Stomach (tissue), 9 donors: ENCODE data around the gene HS6ST2. TPM values are rescaled to one million over a fixed set of nuclear protein-coding genes. Genes with fewer than 3 reads are reported as not detected.
"Not testable (repeated sequence)": the region's sequence is repeated elsewhere in the genome, so short reads cannot be mapped to it uniquely, and the experiment has no call there.

Source experiments
- DNase-seq, 2 donors: peaks; one replicate each; pipeline versions ENCODE4 v3.0.0 to v3.0.0-alpha.2; 2013 to 2019
- H3K27ac ChIP-seq, 5 donors: fragments of 200-600 bp in 4 of 5; sonication (generic) in 4 of 5; one replicate each; pipeline ENCODE4 v1.5.1; 2013 to 2019; ENCODE audit warnings: mild to moderate bottlenecking in 1 of 5, moderate library complexity in 1 of 5
- H3K27me3 ChIP-seq, 3 donors: fragments of 200-600 bp; sonication (generic); one replicate each; pipeline ENCODE4 v1.5.1; 2017 to 2019; ENCODE audit warnings: mixed run types in 1 of 3
- H3K36me3 ChIP-seq, 4 donors: fragments of 200-600 bp; sonication (generic); 1 replicate in 3 of 4; 2 replicates in 1 of 4; pipeline ENCODE4 v1.5.1; 2016 to 2019
- H3K4me1 ChIP-seq, 4 donors: fragments of 200-600 bp; sonication (generic); one replicate each; pipeline ENCODE4 v1.5.1; 2016 to 2019
- H3K4me3 ChIP-seq, 4 donors: fragments of 200-600 bp; sonication (generic) in 3 of 4; one replicate each; pipeline ENCODE4 v1.5.1; 2016 to 2019; ENCODE audit warnings: mild to moderate bottlenecking in 1 of 4
- H3K9me3 ChIP-seq, 4 donors: fragments of 200-600 bp; sonication (generic); one replicate each; pipeline ENCODE4 v1.5.1; 2016 to 2019
- CTCF ChIP-seq, 7 experiments: fragments of 450-650 bp in 4 of 7; fragments of 200-600 bp in 3 of 7; sonication (generic) in 3 of 7; IDR thresholded peaks; one replicate each; pipeline ENCODE4 v1.5.1; 2016 to 2019; ENCODE audit warnings: antibody characterized with exemption in 7 of 7, control low read depth in 2 of 7, mild to moderate bottlenecking in 1 of 7
- EP300 ChIP-seq: sonication (generic); formaldehyde crosslinking; IDR thresholded peaks from one replicate; pipeline ENCODE4 v1.6.1; 2017; ENCODE audit warnings: antibody characterized with exemption
- POLR2A ChIP-seq, 4 donors: fragments of 450-650 bp; IDR thresholded peaks; one replicate each; pipeline ENCODE4 v1.6.1; 2016; ENCODE audit warnings: antibody characterized with exemption in 4 of 4, control low read depth in 2 of 4, mild to moderate bottlenecking in 1 of 4, moderate library complexity in 1 of 4
- POLR2AphosphoS5 ChIP-seq, 3 donors: sonication (generic); formaldehyde crosslinking; IDR thresholded peaks; one replicate each; pipeline ENCODE4 v1.6.1; 2016; ENCODE audit warnings: antibody characterized with exemption in 3 of 3
- WGBS, 5 donors: extraction: QIAGEN DNeasy Blood & Tissue Kit in 3 of 5; methylation state at CpG; one replicate each; pipeline versions ENCODE4 v1.1.5 to v1.1.7; 2013 to 2018; 5-methylcytosine and 5-hydroxymethylcytosine counted together
- intact Hi-C: fragments of 100-400 bp; cut with DNase I; formaldehyde crosslinking; loops from one replicate; pipeline ENCODE4 v1.15.1; 2023; ENCODE audit warnings: low total_unique reads
- polyA plus RNA-seq, 3 donors: library from polyadenylated mRNA; stranded (reverse); fragments of 200-250 nt; gene quantifications; one replicate each; pipeline ENCODE4 v1.2.3, GENCODE V29; 2013
- total RNA-seq, 5 donors: library from RNA; depleted of rRNA; stranded (reverse); fragments of >200 nt; gene quantifications; one replicate each; pipeline versions ENCODE4 v1.1.0 to v1.2.3, GENCODE V29; 2014 to 2016
- donor health status: healthy with polysubstance abuse.
- donor health status: Bipolar disorder and iron deficiency.
- donor health status: healthy.

Gene HS6ST2
- total and polyA plus RNA-seq, 8 donors = 0.25 to 4.0 (median 0.89) TPM; not detected in 1

- Histone ChIP-seq H3K4me3 (no peak overlapping the region), H3K9me3 (peaks cover 0 to 9% (median 3%) of the 10 kb centered on the region in 4 donors), H3K27me3 (no peaks in the 10 kb centered on the region), H3K36me3 (no peaks in the 10 kb centered on the region), H3K27ac (no peak overlapping the region), H3K4me1 (no peaks in the 10 kb centered on the region)
- DNase-seq = no peak
- no peak for TF ChIP-seq POLR2A (IDR thresholded peaks at IDR 0.05)
- TF ChIP-seq POLR2AphosphoS5 (IDR thresholded peaks at IDR 0.05) = no peak
- TF ChIP-seq EP300 = no peak
- no peak for TF ChIP-seq CTCF (IDR thresholded peaks at IDR 0.05)
- intact Hi-C loops = no loop called here
Measured at GRCh38 chrX:132887569-132887968, 70.9 kb downstream of the HS6ST2 start.

DNA sequence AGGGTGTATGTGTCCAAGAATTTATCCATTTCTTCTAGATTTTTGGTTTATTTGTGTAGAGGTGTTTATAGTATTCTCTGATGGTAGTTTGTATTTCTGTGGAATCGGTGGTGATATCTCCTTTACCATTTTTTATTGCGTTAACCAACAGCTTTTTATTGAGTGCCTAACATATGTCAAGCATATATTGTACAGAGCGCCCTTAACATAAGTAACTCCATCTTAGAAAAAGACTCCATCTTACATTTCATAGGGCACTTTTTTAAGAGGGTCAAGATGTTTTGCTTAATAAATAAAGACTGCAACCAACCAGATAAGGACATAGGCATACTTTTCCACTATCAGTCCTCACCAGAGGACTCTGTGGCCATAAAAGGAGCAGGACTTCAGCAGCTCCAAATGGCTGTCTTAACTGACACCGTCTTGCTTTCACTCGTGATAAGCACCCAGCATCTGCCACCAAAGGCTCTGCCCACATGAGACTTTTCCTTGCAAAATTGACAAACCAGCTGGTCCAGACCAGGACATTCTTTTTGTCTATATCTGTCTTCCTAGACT lies 75.0 kb downstream of the HS6ST2 start:
- Histone ChIP-seq H3K27ac (no peak overlapping the region), H3K4me1 (no peaks in the 10 kb centered on the region), H3K36me3 (no peaks in the 10 kb centered on the region), H3K27me3 (no peaks in the 10 kb centered on the region), H3K4me3 (no peak overlapping the region), H3K9me3 (peaks cover 0 to 9% (median 3%) of the 10 kb centered on the region in 4 donors)
- no peak for DNase-seq
- WGBS, 5 donors = 72 to 92% (median 87%) methylated on average over 5 of the region's 5 CpGs
- intact Hi-C loops = no loop called here
- TF ChIP-seq POLR2AphosphoS5 (IDR thresholded peaks at IDR 0.05) (no peak), EP300 (no peak), POLR2A (IDR thresholded peaks at IDR 0.05) (no peak), CTCF (IDR thresholded peaks at IDR 0.05) (no peak)

DNA sequence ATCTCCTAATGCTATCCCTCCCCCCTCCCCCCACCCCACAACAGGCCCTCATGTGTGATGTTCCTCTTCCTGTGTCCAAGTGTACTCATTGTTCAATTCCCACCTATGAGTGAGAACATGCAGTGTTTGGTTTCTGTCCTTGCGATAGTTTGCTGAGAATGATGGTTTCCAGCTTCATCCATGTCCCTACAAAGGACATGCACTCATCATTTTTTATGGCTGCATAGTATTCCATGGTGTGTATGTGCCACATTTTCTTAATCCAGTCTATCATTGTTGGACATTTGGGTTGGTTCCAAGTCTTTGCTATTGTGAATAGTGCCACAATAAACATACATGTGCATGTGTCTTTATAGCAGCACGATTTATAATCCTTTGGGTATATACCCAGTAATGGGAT lies 77.7 kb downstream of the HS6ST2 start:
- H3K4me1 ChIP-seq, H3K36me3 ChIP-seq, DNase-seq, intact Hi-C loops, H3K27me3 ChIP-seq, H3K4me3 ChIP-seq, H3K27ac ChIP-seq, H3K9me3 ChIP-seq: not testable (repeated sequence)
- WGBS, 5 donors = 86 to 100% (median 100%) methylated on average over 1 to 2 of the region's 2 CpGs

GRCh38 chrX:132877954-132878536 lies 80.4 kb downstream of the HS6ST2 start:
- H3K4me1 ChIP-seq = no peaks in the 10 kb centered on the region
- 60 to 65% (median 64%) methylated on average over 5 of the region's 5 CpGs for WGBS, 5 donors
- no peaks in the 10 kb centered on the region for H3K9me3 ChIP-seq
- intact Hi-C loops = no loop called here
- H3K27ac ChIP-seq = no peak overlapping the region
- no peak for TF ChIP-seq POLR2AphosphoS5 (IDR thresholded peaks at IDR 0.05)
- no peak for TF ChIP-seq EP300
- no peak for TF ChIP-seq CTCF (IDR thresholded peaks at IDR 0.05)
- TF ChIP-seq POLR2A (IDR thresholded peaks at IDR 0.05) = no peak
- H3K27me3 ChIP-seq = no peaks in the 10 kb centered on the region
- no peaks in the 10 kb centered on the region for H3K36me3 ChIP-seq
- DNase-seq = no peak
- no peak overlapping the region for H3K4me3 ChIP-seq
